Choroid plexus epithelial cell (primary cell): ENCODE data around the gene FLAD1.

Source experiments
- DNase-seq: peaks from one replicate; pipeline ENCODE4 v3.0.0-alpha.2; 2010; ENCODE audit warnings: low read depth
- H3K4me3 ChIP-seq: 2 replicates; pipeline ENCODE4 v1.5.1; 2011; ENCODE audit warnings: low read depth, mild to moderate bottlenecking, control low read depth, low read length, moderate library complexity
- TF ChIP-seq, protein P1 (sequence below): conservative IDR thresholded peaks from 2 replicates; pipeline ENCODE4 v1.5.1; 2011; ENCODE audit warnings: low read depth, mild to moderate bottlenecking, control low read depth, inconsistent platforms, low read length, moderate library complexity

FLAD1 gene

DNA sequence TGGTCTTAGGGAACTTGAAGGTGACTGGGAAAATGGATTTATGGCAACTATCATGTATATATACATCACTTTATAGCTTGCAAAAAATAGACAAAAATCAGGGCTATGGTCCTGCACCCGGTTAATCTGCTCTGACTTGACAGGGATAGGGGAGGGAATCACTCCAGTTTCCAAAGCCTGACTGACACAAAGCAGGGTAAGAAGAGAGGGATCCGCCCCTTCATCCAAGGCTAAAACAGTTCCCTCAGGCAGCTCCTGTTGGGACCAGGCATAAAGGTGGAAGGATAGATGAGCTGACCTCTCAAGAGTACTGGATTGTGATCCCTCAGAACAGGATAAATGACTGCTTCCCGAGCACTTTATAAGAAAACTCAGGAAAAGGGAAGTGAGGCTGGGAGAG, 28.6 kb upstream of the FLAD1 start:
- TF ChIP-seq, protein P1, sequence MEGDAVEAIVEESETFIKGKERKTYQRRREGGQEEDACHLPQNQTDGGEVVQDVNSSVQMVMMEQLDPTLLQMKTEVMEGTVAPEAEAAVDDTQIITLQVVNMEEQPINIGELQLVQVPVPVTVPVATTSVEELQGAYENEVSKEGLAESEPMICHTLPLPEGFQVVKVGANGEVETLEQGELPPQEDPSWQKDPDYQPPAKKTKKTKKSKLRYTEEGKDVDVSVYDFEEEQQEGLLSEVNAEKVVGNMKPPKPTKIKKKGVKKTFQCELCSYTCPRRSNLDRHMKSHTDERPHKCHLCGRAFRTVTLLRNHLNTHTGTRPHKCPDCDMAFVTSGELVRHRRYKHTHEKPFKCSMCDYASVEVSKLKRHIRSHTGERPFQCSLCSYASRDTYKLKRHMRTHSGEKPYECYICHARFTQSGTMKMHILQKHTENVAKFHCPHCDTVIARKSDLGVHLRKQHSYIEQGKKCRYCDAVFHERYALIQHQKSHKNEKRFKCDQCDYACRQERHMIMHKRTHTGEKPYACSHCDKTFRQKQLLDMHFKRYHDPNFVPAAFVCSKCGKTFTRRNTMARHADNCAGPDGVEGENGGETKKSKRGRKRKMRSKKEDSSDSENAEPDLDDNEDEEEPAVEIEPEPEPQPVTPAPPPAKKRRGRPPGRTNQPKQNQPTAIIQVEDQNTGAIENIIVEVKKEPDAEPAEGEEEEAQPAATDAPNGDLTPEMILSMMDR, result no peak
- H3K4me3 ChIP-seq, result no peak overlapping the region
- DNase-seq, result no peak

- peak overlapping the region; percentile 68 for H3K4me3 ChIP-seq
- DNase-seq, result peak; percentile 89
- TF ChIP-seq, protein P1, result no peak
Observed at GRCh38 chr1:154955039-154955717, 28.0 kb upstream of the FLAD1 start.

DNA sequence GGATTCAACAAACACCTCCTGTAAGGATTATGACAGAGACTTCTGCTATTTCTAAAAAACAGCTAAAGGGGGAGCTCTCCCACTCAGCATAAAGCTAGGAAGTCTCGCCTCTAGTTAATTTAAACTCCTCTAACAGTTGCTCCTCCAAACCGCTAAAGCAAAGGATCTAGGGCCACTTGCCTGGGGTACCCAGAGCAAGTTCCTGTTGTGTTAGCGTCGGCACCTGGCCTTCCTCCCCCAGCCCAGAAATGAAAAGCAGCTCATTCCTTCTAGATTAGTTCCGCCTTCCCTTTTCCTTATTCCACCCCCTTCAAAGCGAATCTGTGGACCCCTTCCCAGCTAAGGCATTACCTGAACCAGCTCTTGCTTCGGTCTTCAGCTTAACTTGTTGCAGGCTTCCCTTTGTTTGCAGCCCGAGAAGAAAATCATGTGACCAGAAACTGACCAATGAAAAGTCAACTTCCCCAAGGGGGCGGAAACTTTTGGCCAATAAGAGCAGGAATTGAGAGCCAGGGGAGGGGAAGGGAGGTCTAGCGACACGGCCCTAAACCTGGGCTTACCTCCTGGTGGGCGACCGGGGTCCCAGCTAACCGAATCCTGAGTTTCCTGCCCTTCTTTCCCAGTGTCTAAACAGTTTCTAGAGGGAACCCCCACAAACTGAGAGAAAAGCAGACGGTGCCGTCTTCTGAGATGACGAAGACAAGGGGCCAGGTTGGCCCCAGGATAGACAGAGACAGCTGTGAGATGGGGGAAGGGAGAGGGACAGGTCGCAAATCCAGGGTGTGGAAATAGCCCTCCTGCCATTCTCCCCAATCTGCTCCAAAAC, 27.2 kb upstream of the FLAD1 start, which contains the start of gene PBXIP1:
Gene PBXIP1, minus strand, starts transcription at position 382 of the 826 bp plus-strand sequence. CDS start 2,378 bp downstream, outside the sequence.
- TF ChIP-seq, protein P1, result peak; percentile 60

GRCh38 chr1:154956544-154956941, 26.6 kb upstream of the FLAD1 start:
- peak overlapping the region; percentile 68 for H3K4me3 ChIP-seq
- TF ChIP-seq, protein P1, result no peak
- peak; percentile 20 for DNase-seq

More for the DNA sequence above, 27.2 kb upstream of the FLAD1 start, which contains the start of gene PBXIP1:
- H3K4me3 ChIP-seq, result peak within 1 kb of the TSS; percentile 68
- peak; percentile 93 for DNase-seq

DNA sequence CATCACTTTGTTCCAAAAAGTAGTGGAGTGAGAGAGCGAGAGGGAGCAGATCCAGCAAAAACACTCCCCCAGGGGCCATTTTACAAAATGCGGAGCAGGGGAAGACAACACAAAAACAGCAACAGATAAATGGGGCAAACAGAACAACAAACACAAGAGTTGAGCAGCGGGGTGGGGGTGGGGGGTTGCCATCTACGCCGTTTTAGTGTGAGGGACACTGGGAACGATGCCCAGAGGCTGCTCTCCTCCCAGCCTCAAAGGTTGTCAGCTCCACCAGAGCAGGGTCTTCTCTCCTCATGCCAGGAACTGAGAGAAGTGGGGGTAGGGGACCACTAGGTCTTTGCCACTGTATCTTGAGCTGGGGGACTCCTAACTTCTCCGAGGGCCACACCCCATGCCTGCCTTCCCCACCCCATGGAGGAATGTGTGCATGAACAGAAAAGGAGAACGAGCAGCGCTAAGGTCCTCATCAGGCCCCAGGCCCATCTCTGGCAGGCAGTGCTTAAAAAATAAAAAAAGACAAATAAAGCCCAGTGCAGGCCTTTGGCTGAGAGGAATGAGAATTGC, 26.0 kb upstream of the FLAD1 start:
- TF ChIP-seq, protein P1, result no peak
- no peak for DNase-seq
- H3K4me3 ChIP-seq, result no peak overlapping the region

DNA sequence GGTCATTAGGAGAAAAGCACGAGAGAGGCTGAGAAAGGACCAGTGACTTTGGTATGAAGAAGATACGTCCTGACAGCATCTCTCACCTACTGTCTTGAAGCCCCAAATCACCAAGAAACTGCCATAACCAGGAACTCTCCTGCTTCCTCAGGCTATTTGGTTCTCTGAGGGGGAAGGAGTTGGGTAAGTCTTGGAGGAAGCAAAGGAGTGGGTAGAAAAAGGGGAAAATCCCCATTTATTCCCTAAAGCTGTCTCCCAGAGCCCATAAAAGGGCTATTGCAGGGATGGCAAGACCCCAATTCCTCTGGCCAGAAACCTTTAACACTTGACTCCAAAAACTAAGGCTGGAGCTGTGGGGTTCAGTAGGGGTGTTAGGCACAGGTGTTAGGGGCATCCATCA, 25.1 kb upstream of the FLAD1 start:
- TF ChIP-seq, protein P1, result no peak
- DNase-seq, result no peak
- no peak overlapping the region for H3K4me3 ChIP-seq
